Measurements from ENCODE around the gene GBP6.
"Not testable (repeated sequence)": the region's sequence is repeated elsewhere in the genome, so short reads cannot be mapped to it uniquely, and the experiment has no call there.

Gene GBP6

GRCh38 chr1:89369331-89369730, 5.5 kb downstream of the GBP6 start:
- no peak for DNase-seq (ENCODE audit: low spot score)

GRCh38 chr1:89373810-89374209, 10.0 kb downstream of the GBP6 start:
- not testable (repeated sequence) for DNase-seq (ENCODE audit: low spot score)

DNA sequence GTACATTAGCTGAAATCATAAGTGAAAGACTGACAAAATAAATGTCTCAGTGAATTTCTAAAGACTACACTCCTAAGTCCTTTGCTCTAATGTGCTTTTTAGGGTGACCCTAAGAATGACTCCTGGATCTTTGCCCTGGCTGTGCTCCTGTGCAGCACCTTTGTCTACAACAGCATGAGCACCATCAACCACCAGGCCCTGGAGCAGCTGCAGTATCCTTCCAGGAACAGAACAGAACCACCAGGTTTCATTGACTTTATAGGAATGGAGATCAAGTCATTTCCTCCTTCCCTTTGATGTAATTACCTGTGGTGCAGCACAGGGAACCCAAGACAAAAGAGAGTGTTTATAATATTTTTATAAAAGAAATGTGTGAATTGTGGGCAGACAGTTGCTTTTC, 14.1 kb downstream of the GBP6 start:
- no peak for DNase-seq (ENCODE audit: low spot score)

DNA sequence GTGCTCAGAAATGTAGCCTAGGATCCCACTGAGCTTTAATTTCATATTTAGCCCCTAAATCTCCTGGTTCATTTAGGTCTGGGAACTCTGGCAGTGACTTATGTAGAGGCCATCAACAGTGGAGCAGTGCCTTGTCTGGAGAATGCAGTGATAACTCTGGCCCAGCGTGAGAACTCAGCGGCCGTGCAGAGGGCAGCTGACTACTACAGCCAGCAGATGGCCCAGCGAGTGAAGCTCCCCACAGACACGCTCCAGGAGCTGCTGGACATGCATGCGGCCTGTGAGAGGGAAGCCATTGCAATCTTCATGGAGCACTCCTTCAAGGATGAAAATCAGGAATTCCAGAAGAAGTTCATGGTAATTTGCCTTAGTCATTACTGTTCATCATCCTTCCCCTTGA, 17.8 kb downstream of the GBP6 start:
- DNase-seq (ENCODE audit: low spot score): no peak

GRCh38 chr1:89382479-89382878, 18.6 kb downstream of the GBP6 start:
- no peak for DNase-seq (ENCODE audit: low spot score)

DNA sequence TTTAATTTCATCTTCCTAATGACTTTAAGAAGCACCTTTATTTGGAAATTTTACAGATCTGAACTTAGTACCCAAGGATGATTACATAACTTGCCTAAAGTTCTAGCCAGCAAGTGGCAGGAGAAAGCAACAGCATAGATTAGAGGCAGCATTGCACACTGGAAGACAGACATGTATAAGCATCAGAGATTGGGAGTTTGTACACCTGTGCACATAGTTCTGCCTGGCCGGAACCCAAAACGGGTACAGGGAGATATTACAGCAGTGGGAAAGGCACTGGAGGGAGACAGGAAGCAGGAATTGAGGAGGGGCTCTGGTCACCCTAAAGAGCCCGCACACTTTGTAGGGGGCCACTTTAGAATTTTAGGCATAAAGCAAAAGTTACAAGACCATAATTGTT, 19.3 kb downstream of the GBP6 start:
- DNase-seq (ENCODE audit: low spot score): no peak

GRCh38 chr1:89390707-89391106, 26.8 kb downstream of the GBP6 start:
- DNase-seq (ENCODE audit: low spot score): no peak

DNA sequence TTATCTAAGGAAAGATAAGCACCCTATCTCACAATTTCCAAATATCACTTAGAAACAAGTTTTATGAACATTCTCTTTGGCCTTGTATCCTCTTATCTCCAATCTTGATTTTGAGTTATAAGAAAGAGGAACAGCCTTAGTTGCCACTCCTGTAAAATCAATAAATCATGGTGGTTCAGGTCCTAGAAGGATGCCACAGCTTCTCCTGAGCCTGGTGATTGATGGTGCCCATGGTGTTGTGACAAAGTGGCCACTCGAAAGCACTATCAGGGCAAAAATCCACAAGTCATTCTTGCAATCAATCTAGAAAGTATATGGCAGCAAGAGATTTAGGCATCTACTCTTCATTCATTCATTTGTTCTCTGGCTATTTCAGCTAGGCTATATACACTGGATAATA, 27.8 kb downstream of the GBP6 start:
- DNase-seq (ENCODE audit: low spot score): no peak

GRCh38 chr1:89394851-89395250, 31.0 kb downstream of the GBP6 start:
- no peak for DNase-seq (ENCODE audit: low spot score)

- no peak for DNase-seq (ENCODE audit: low spot score)
Measured at GRCh38 chr1:89396902-89397301, 33.0 kb downstream of the GBP6 start.

GRCh38 chr1:89405275-89405929, 41.5 kb downstream of the GBP6 start:
- DNase-seq (ENCODE audit: low spot score): no peak

DNA sequence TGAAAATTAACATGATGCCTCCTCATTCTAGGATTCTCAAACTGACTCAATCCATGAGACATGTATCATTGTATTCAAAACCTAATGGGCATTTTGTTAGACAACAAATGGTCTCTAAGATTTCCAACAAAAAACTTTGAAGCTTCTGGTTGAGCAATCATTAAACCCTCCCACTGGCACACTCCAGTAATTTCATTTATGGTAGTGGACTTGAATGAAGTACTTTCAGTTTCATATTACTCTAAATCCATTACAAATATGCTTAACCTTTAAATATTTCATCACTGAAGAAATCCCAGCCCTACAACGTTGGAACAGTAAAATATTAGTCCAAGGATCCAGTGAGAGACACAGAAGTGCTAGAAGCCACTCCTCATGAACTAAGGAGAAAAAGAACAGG, 43.5 kb downstream of the GBP6 start:
- no peak for DNase-seq (ENCODE audit: low spot score)

DNA sequence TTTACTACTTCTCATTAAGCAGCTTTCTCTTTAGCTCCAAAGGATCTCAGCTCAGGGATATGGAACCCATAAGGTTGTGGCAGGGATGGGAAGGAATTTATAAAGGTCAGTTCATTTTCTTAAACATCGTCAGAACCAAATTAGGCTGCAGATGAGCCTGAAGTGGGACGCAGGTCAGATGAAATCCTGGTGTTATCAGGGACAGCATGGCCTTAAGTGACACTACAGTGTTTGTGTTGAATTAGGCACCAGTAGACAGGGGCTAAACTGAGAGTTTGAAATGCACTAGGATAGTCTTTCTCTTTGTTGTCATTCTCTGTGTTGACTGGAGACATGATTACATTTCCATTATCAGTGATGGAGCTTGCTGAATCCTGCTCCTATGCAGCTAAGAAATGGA, 43.9 kb downstream of the GBP6 start:
- DNase-seq (ENCODE audit: low spot score): not testable (repeated sequence)

- no peak for DNase-seq (ENCODE audit: low spot score)
Measured at GRCh38 chr1:89425056-89425455, 61.2 kb downstream of the GBP6 start.

DNA sequence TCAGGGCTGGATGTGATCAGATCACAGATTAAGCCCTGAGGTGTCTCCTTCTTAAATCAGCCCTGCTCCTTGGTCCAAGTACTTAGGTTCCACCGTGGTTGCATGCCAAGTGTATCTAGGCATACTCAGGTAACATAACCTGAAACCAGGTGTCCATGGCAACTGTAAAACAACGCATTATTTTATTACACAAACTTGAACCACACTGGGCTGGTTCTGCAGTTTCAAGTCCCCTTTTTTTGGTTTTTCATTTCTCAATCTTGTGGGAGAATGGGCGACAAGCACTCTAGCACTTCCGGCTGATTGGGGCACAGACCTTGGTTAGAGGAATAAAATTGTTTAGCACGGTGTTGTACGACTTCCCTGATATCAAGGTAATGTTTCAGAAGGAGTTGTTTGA, 65.2 kb downstream of the GBP6 start:
- DNase-seq (ENCODE audit: low spot score): no peak

GRCh38 chr1:89429681-89430080, 65.8 kb downstream of the GBP6 start:
- not testable (repeated sequence) for DNase-seq (ENCODE audit: low spot score)

DNA sequence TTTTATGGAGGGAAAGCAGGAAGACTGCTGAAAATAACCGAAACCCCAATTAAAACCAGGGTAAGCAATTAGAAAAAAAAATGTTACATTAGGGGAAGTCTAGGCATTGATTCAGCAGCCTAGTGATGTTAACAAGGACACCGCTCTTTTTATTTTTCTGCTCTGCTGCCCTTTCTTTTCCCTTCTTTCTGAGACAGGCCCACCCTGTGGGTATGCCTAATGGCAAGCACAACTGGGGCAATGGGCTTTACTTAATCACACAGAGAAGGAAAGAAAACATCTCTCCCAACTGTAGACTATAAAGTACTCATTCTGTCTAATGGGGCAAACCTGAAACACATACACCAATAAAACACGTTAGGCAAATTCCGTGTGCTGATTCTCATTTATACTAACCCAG, 69.6 kb downstream of the GBP6 start:
- no peak for DNase-seq (ENCODE audit: low spot score)

DNA sequence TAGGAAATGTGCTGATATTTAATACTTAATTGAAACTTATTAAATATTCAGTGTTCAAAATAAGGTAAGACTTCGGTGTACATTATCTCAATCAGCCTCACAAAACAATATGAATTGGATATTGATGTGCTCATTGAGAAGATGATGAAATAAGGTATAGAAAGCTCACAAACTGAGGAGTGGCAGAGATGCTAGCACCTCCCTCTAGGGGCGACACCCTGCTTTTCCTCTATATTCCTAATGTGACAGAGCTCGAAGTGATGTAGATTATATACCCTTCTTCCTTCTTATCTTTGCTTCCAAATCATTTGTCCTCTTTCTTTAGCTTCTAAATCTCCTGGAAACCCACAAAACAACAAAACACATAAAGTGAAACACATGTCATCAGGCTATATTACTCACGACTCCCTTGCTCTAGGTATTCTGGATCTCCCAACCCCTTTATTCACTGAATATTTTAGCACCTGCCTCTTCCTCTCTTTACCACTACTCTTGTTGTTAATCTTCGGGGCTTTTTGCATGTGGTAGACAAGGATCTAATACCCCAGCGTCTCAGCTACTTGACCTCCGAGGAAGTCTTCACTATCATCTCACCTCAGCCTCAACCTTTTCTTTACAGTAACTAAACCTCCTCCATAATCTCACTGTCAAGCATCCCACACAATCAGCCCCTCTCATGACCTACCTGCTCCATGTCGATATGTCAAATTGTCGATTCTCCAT, 70.4 kb downstream of the GBP6 start:
- DNase-seq (ENCODE audit: low spot score): not testable (repeated sequence)

Data from AG08395 (cell line).